ENCODE results near the gene RDX. TPM values are rescaled to one million over a fixed set of nuclear protein-coding genes. Genes with fewer than 3 reads are reported as not detected.
A peak's percentile ranks its signal among the peaks of the same experiment; 100 is the strongest.

Gene RDX
- total RNA-seq, 2 donors from 2014 or later = 78.0 to 161 TPM

DNA sequence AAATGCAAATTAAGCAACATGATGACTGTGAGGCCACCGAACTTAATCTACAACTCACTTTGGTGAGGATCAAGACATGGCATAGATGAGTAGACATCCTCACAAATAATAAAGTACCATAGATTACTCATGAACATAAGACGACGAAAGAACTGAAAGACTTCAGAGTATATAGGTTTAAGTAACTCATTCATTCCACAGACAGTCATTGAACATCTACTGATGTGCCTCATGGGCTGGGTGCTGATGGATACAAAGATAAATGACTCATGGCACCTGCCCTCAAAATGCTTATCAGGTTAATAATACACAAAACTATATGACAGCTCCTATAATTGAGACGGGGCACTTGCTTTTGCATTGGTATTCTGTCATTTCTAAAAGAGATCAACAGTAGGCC, 139.9 kb downstream of the RDX start:
- ATAC-seq = no peak
- no peaks in the 10 kb centered on the region for H3K36me3 Mint-ChIP-seq

DNA sequence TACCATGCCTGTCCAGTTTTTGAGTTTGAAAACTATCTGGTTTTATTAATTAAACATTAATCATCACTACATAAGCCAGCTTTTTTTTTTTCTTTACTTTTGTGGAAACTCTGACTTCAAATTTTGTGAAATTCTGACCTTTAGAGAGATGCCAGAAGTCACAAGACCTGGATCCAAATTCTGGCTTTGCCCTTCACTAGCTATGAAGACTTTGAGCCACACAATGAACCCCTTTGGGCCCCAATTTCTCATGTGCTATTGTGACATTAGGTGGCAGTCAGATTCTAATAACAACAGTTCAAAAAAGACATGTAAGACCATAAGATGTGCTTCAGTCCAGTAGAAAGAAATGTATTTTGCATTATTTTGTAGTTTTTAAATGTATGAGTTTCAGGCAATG, 142.9 kb downstream of the RDX start:
- no peaks in the 10 kb centered on the region for H3K36me3 Mint-ChIP-seq
- ATAC-seq (no peak), DNase-seq (ENCODE audit: low spot score) (no peak)
- no peak overlapping the region for H3K4me3 Mint-ChIP-seq
- H3K4me1 Mint-ChIP-seq (ENCODE audit: low read depth in 2 of 2) = no peaks in the 10 kb centered on the region
- H3K9me3 Mint-ChIP-seq = no peaks in the 10 kb centered on the region
- H3K27me3 Mint-ChIP-seq = peaks cover 9 to 11% of the 10 kb centered on the region in 2 donors
- H3K27ac Mint-ChIP-seq = no peak overlapping the region

More for the DNA sequence above, 139.9 kb downstream of the RDX start:
- H3K27me3 Mint-ChIP-seq = peaks cover 9 to 11% of the 10 kb centered on the region in 2 donors
- H3K9me3 Mint-ChIP-seq = no peaks in the 10 kb centered on the region
- no peak overlapping the region for H3K27ac Mint-ChIP-seq
- H3K4me1 Mint-ChIP-seq (ENCODE audit: low read depth in 2 of 2) = no peaks in the 10 kb centered on the region
- no peak overlapping the region for H3K4me3 Mint-ChIP-seq
- DNase-seq (ENCODE audit: low spot score) = no peak

DNA sequence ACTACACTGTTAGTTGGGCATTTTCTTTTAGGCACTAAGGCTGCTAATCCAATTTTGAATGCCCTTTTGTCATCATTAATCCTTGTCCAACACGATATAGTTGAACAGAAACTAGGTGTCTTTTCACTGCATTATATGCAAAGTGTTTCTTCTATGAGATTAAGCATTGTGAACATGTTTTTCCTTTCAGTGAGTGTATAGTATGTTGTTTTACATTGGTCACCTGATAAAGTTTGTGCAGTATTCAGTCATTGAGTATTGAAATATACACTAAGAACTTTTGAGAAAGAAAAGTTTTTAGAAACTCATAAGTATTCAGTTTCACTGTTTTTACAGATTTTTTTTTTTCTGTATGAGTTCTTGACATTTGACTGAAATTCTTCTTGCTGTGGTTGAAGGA, 144.2 kb downstream of the RDX start:
- Mint-ChIP-seq H3K4me3 (no peak overlapping the region), H3K27me3 (peaks cover 5 to 6% of the 10 kb centered on the region in 2 donors), H3K4me1 (ENCODE audit: low read depth in 2 of 2) (no peaks in the 10 kb centered on the region), H3K27ac (no peak overlapping the region), H3K9me3 (no peaks in the 10 kb centered on the region), H3K36me3 (no peaks in the 10 kb centered on the region)
- DNase-seq (ENCODE audit: low spot score) (no peak), ATAC-seq (no peak)

DNA sequence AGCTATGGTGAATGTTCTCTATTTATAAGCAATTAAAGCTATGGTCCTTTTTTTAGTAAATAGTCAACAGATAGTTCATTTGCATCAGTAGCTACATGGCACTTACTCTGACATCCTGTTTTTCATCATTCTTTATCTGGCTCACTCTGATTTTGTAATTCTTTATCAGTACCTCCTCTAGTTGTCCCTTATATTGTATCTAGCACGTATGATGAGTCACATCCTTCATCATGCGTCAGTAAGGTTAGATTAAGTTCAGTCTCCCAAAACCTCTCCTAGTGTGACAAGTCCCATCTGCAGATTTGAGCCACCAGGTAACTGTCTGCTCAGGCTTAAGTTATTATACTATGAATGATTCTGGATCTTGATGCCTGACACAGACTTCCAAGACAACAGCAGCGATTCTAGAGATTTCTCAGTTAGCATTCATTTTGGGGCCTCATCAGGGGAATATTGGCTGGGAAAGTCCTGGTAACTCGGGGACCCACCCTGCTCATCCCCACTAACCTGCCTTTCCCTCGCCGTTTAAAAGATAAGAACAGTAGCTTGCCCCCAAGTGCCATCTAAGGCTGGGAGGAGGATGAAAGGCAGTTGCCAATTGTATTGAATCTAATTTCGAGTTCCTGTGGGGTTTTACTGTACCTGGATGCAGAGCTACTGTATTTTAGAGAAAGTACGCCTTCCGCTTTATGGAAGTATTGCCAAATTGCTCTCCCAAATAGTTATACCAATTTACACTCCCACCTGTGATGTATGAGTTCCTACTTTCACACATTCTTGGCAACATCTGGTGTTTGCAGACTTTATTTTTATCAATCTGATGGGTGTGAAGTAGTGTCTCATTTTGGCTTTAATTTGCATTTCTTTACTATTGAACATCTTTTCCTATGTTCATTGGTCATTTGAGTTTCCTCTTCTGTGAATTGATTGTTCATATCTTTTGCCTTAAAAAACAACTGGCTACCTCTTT, 147.4 kb downstream of the RDX start:
- Mint-ChIP-seq H3K9me3 (no peaks in the 10 kb centered on the region), H3K36me3 (no peaks in the 10 kb centered on the region), H3K27me3 (peaks cover 8 to 13% of the 10 kb centered on the region in 2 donors), H3K27ac (no peak overlapping the region), H3K4me3 (no peak overlapping the region), H3K4me1 (ENCODE audit: low read depth in 2 of 2) (no peaks in the 10 kb centered on the region)
- ATAC-seq (peak in 1 of 2 donors; percentile 63), DNase-seq (ENCODE audit: low spot score) (no peak)

DNA sequence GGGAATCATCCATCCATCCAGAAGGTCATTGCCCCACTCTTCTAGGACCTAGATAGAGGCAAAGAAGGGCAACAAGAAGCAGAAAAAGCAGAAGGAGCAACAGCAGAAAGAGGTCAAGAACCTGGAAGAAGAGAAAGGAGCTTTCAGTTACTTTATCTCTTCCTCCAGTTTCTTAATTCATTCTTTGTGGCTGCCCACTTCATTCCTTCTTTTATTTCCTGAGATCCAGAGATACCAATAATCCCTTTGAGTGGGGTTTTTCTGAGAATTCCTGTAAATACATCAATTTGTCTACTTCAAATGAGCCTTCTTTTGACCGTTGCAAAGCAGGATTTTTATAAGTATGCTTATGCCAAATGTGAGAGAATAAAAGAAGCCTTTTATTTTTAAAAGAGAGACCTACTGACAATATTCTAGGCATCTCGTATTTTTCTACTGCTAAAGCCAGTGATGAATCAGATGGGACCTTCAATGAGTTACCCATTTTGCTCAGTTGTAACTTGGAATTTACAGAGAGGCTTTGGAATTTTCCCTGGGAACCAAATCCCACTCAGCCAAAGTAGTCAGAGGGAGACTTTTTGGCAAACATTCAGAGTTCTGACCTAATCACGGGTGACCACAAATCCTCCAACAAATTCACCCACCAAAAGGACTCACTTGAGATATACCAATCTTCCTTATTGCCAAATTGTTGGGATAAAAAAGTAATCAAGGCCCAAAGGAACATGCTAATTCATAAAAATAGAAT, 148.3 kb downstream of the RDX start:
- Mint-ChIP-seq H3K27me3 (peaks cover 8 to 13% of the 10 kb centered on the region in 2 donors), H3K4me3 (no peak overlapping the region), H3K9me3 (no peaks in the 10 kb centered on the region), H3K4me1 (ENCODE audit: low read depth in 2 of 2) (no peaks in the 10 kb centered on the region), H3K36me3 (no peaks in the 10 kb centered on the region), H3K27ac (no peak overlapping the region)
- DNase-seq (ENCODE audit: low spot score) (no peak), ATAC-seq (no peak)

DNA sequence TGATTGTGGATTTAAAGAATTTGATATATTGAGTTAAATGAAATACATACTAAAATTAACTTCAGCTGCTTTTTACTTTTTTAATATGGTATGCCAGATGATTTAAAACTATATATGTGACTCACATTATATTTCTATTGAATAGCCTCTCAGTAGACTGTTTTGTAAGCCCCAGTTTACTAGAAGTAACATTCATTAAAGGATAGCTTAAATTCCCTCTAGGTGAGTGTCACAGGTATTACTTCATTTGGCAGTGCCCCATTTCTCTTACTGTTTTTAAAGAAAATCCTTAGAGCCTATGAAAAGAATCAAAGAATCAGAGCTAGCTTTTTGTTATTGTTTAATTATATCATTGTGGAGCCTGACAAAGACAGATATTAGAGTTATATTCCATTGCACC, 154.6 kb downstream of the RDX start:
- ATAC-seq = no peak
- Mint-ChIP-seq H3K36me3 (no peaks in the 10 kb centered on the region), H3K9me3 (no peaks in the 10 kb centered on the region), H3K27me3 (peaks cover 5 to 14% of the 10 kb centered on the region in 2 donors), H3K27ac (no peak overlapping the region), H3K4me1 (ENCODE audit: low read depth in 2 of 2) (no peaks in the 10 kb centered on the region), H3K4me3 (no peak overlapping the region)
- DNase-seq (ENCODE audit: low spot score) = no peak

DNA sequence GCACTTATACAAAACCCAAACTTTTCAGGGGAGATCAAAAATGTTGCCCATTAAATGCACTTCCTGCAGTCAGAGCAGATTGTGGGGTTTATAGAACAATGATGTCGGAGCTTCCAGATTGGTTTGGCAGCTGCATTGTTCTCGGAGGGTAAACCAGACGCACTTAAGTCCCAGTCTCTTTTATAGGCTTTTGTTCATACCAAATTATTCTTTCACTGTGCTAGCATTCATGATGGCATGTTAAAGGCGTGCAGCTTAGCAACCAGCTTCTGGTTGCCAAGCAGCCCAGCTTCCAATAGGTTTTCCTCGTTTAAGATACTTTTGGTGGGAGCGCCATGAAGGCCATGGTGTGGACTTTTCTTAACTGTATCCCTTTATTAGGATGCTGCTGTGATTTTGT, 162.3 kb downstream of the RDX start:
- Mint-ChIP-seq H3K4me3 (no peak overlapping the region), H3K4me1 (ENCODE audit: low read depth in 2 of 2) (no peaks in the 10 kb centered on the region), H3K27ac (no peak overlapping the region), H3K27me3 (peaks cover 3 to 20% of the 10 kb centered on the region in 2 donors), H3K36me3 (no peaks in the 10 kb centered on the region), H3K9me3 (no peaks in the 10 kb centered on the region)
- DNase-seq (ENCODE audit: low spot score) (no peak), ATAC-seq (no peak)

DNA sequence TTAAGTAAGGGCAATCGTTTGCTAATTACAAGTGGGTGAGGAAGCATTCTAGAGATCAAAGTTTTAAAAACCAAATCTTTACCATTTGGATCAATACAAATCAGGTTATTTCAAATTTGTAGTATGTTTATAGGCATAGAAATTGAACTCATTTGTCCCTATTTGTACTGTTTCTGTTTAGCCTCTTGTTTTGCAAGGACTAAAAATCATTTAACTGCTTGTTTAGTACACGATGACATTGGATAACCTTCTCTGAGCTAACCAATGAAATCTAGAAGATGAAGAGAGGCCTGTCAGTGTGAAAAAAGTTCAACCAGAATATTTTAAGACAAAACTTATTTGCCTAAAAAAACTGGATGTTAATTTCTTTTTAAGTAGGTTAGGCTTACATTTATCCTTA, 163.3 kb downstream of the RDX start:
- H3K4me1 Mint-ChIP-seq (ENCODE audit: low read depth in 2 of 2) = no peaks in the 10 kb centered on the region
- H3K27ac Mint-ChIP-seq = no peak overlapping the region
- H3K4me3 Mint-ChIP-seq = no peak overlapping the region
- DNase-seq (ENCODE audit: low spot score) = no peak
- peaks cover 3 to 20% of the 10 kb centered on the region in 2 donors for H3K27me3 Mint-ChIP-seq
- no peak for ATAC-seq
- H3K36me3 Mint-ChIP-seq = no peaks in the 10 kb centered on the region
- no peaks in the 10 kb centered on the region for H3K9me3 Mint-ChIP-seq

DNA sequence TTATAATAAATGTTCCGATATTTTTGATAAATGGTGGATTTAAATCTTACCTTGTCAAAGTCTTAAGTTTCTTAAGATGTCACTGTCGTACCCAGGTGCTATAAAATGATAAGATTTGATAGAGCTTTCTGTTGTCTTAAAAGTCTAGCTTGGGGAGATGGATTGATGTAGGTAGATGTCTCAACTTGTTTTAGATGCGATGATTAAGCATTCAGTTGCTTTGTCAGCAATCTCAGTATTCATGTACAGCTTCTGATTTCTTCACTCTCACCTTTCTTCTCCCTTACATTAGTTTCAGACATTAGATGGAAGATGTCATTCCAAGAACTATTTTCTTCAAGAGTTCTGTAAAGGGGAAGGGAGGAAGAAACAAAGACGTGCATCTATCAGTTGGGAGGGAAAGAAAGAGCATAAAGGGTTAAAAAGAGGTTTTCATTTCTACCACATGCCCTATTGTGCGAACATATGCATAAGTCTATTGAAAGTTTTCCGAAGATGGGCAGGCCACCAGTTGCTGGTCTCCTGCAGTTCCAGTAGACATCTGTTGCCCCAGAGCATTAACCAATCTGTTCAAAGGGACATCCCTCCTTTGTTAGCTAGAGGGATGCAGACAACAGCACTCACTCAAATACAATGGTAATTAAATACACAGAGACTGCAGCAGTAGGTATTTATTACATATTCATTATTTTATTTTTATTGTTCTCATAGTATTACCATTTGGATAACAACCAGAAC, 164.9 kb downstream of the RDX start:
- no peak for DNase-seq (ENCODE audit: low spot score)
- no peaks in the 10 kb centered on the region for H3K36me3 Mint-ChIP-seq
- H3K4me1 Mint-ChIP-seq (ENCODE audit: low read depth in 2 of 2) = no peaks in the 10 kb centered on the region
- H3K27me3 Mint-ChIP-seq = peaks cover 3 to 20% of the 10 kb centered on the region in 2 donors
- H3K9me3 Mint-ChIP-seq = no peaks in the 10 kb centered on the region
- no peak overlapping the region for H3K27ac Mint-ChIP-seq
- no peak for ATAC-seq
- H3K4me3 Mint-ChIP-seq = no peak overlapping the region

DNA sequence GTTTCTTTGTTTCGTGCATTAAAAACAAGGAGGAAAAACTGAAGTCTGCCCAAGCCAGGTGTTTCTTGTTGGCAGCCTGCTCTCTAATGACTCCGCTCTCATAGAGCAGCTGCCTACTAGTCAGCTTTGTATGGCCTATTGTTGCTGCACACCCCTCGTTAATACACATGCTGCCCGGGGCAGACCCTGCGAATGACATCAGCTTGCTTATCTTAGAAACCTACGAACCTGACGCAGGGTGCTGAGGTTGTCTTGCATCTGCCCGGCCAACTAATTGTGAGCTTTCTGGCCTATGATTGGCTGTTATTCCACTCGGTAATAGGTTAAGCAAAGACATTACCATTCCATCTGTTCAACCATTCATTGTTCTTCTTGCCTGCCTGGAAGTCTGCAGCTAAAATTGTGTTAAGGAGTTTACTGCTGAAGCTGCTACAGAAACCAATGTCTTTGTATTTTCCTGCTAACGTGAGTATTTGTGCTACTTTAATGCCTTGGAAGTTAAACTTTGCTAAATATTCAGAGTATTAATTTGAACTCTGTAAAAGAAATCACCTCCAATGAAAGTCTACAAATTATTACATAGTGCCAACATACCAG, 165.7 kb downstream of the RDX start:
- ATAC-seq (no peak), DNase-seq (ENCODE audit: low spot score) (no peak)
- H3K36me3 Mint-ChIP-seq = no peaks in the 10 kb centered on the region
- H3K27ac Mint-ChIP-seq = no peak overlapping the region
- H3K4me1 Mint-ChIP-seq (ENCODE audit: low read depth in 2 of 2) = no peaks in the 10 kb centered on the region
- peaks cover 3 to 20% of the 10 kb centered on the region in 2 donors for H3K27me3 Mint-ChIP-seq
- no peak overlapping the region for H3K4me3 Mint-ChIP-seq
- no peaks in the 10 kb centered on the region for H3K9me3 Mint-ChIP-seq

DNA sequence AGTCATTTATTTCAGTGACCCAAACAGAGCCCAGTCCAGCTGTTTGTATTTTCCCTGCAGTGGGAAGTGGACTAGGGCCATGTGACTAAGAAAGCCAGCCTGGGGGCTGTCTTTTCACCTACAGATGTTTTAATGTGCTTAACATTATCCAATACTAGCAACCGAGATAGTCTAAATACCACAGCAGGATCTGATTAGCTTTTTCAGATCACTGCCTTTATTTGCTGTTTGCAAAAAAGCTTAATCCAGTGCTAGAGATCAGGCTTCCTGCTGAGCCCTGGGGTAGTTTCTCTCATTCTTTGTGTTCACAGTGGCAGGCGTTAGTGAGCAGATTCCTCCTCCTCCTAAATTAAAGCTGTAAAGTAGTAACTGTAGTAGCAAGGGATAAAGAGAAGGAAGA, 168.3 kb downstream of the RDX start:
- H3K36me3 Mint-ChIP-seq = no peaks in the 10 kb centered on the region
- no peak for DNase-seq (ENCODE audit: low spot score)

DNA sequence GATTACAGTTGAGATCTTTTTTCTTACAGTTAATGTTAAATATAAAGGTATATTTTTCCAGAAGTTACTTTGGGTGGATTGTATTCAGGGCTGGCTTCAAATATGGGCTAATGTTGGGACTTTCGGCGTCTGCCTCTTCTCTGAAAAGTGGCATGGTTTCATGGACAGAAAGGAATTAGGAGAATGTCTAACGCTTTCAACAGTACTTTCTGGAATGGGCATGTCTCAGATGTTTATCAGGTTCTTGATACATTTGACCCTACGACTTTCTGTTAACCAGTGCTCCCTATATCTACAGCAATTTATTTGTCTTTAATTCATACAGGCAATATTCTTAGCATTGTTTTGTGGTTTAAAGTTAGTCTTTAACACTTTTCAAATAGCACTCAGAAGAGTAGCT, 169.5 kb downstream of the RDX start:
- no peak overlapping the region for H3K4me3 Mint-ChIP-seq
- no peak for ATAC-seq
- H3K4me1 Mint-ChIP-seq (ENCODE audit: low read depth in 2 of 2) = no peaks in the 10 kb centered on the region
- no peak overlapping the region for H3K27ac Mint-ChIP-seq
- no peak for DNase-seq (ENCODE audit: low spot score)
- peaks cover 13 to 28% of the 10 kb centered on the region in 2 donors for H3K27me3 Mint-ChIP-seq
- no peaks in the 10 kb centered on the region for H3K9me3 Mint-ChIP-seq
- no peaks in the 10 kb centered on the region for H3K36me3 Mint-ChIP-seq

More for the DNA sequence above, 168.3 kb downstream of the RDX start:
- no peak overlapping the region for H3K4me3 Mint-ChIP-seq
- H3K9me3 Mint-ChIP-seq = no peaks in the 10 kb centered on the region
- H3K4me1 Mint-ChIP-seq (ENCODE audit: low read depth in 2 of 2) = no peaks in the 10 kb centered on the region
- H3K27ac Mint-ChIP-seq = no peak overlapping the region
- peaks cover 13 to 28% of the 10 kb centered on the region in 2 donors for H3K27me3 Mint-ChIP-seq
- no peak for ATAC-seq

DNA sequence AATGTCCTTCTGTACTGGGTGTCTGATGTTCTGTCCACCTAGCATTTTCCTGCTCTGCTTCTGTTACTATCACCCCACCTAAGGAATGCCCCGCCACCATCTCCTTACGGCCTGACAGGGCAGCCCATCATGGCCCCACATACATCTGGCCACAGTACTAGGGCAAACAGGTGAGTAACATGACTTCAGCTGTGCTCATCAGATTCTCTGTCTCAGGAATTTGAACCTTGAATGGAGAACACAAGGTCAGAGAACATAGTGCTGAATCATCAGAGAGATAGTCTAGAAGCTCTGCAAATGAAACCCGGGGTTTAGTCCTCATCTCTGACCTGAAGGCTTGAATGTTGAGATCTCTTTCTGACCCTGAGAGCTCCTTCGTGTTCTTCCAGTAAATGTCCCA, 170.8 kb downstream of the RDX start:
- Mint-ChIP-seq H3K9me3 (no peaks in the 10 kb centered on the region), H3K4me1 (ENCODE audit: low read depth in 2 of 2) (no peaks in the 10 kb centered on the region), H3K4me3 (no peak overlapping the region), H3K27me3 (peaks cover 13 to 16% of the 10 kb centered on the region in 2 donors), H3K36me3 (no peaks in the 10 kb centered on the region), H3K27ac (no peak overlapping the region)
- DNase-seq (ENCODE audit: low spot score) = no peak
- ATAC-seq = no peak
